NT2/D1 (cell line): Measurements from ENCODE around the gene CLCN7.

Source experiments
- SUZ12 ChIP-seq: IDR thresholded peaks from 2 replicates; pipeline ENCODE4 v1.6.1; 2011; ENCODE audit not compliant: insufficient read length, insufficient read depth; ENCODE audit errors: extremely low read depth
- YY1 ChIP-seq: IDR thresholded peaks from 2 replicates; pipeline ENCODE4 v1.6.1; 2011; ENCODE audit not compliant: insufficient read length, insufficient read depth

- TF ChIP-seq SUZ12 (no peak), YY1 (no peak)
Observed at GRCh38 chr16:1486551-1487390, 11.9 kb upstream of the CLCN7 start.
